HT1080 (cell line): ENCODE measurements around the gene VEGFB. TPM values are rescaled to one million over a fixed set of nuclear protein-coding genes. Genes with fewer than 3 reads are reported as not detected.

Experiments
- DNase-seq: peaks from one replicate; pipeline ENCODE4 v3.0.0-alpha.2; 2015; ENCODE audit warnings: low read depth
- total RNA-seq: library from RNA; depleted of rRNA; stranded (reverse); fragments of >200 nt; shearing (Covaris generic); gene quantifications from 2 replicates; pipeline ENCODE4 v1.2.3, GENCODE V29; 2014

The VEGFB gene
- total RNA-seq, 1 experiment from 2014 or later, result 71.0 TPM

DNA sequence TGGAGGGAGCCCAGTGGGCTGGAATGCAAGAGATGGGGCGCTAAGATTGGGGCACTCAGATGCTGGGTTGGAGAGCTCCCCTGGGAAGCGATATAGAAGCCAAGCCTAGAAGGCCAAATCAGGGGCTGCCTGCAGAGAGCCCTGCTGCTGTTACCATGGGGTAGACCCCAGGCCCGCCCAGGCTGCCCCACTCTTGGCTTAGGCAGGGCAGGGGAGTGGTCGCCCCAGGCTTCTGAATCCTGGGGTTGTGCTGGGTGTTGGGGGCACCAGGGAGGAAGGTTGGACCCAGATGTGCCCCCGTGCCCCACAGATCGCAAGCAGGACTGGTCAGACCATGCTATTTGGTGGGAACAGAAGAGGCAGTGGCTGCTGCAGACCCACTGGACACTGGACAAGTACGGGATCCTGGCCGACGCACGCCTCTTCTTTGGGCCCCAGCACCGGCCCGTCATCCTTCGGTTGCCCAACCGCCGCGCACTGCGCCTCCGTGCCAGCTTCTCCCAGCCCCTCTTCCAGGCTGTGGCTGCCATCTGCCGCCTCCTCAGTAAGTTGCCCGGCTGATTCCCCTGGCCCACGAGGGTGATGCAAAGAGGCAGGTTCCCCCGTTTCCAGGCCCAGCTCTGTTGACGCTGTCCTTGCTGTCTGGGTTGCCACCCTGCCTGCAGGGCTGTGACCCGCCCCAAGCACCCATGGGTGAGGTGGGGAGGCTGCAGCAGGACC lies 23.9 kb upstream of the VEGFB start:
- DNase-seq, result no peak

DNA sequence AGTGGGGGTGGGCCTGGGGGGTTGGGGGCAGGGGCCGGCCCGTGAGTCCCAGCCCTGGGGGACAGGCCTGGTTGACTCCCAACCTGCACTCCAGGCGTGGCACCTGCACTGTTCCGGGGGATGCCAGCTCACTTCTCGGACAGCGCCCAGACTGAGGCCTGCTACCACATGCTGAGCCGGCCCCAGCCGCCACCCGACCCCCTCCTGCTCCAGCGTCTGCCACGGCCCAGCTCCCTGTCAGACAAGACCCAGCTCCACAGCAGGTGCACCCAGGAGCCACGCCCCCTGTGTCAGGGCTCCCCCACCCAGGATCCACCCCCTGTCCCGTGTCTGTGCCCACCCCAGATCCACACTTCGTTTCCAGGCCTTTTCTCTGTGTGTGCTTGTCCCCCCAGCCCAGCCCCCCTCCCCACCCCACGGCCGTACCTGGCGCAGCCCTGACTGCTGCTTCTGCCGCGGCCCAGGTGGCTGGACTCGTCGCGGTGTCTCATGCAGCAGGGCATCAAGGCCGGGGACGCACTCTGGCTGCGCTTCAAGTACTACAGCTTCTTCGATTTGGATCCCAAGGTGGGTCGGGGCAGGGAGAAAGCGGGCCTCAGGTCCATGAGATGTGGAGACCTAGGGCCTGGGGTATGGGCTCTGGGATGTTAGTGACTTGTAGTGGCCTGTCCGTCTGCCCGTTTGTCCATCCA lies 23.1 kb upstream of the VEGFB start:
- DNase-seq, result no peak

DNA sequence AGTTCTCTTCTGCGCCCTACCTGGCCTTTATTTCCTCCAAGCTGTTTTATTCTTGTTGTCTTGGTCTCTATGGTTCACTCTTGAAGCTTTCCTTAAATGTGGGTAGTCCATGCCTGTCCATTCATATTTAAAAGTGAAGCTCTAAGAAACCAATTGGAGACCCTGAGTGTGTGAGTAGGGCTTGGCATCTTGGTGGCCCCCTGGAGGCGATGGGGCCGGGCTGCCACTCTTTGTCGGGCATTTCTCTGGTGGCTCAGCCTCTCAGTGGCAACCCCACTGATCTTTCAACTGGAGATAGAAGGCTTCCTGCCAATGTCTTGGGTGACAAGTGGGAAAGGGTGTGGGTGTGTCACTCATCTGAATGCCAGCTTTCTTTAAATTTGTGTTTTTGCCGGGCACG lies 17.5 kb upstream of the VEGFB start:
- no peak for DNase-seq

- DNase-seq, result no peak
Observed at GRCh38 chr11:64218628-64219353, 15.6 kb upstream of the VEGFB start.

GRCh38 chr11:64219354-64219684 lies 15.1 kb upstream of the VEGFB start:
- DNase-seq, result no peak

DNA sequence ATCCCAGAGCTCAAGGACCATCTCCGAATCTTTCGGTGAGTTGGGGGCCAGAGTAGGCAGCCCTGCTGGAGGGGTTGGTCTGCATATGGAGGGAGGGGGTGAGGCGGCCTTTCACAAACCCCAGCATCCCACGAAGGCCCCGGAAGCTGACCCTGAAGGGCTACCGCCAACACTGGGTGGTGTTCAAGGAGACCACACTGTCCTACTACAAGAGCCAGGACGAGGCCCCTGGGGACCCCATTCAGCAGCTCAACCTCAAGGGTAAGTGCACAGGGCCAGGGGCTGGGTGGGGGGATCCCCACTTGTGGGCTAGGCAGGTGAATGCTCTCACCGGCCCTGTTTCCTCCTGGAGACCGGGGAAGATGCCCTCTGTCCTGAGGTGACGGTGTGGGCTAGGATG lies 14.6 kb upstream of the VEGFB start:
- DNase-seq, result no peak

GRCh38 chr11:64220271-64220670 lies 14.1 kb upstream of the VEGFB start:
- DNase-seq, result no peak

- no peak for DNase-seq
Observed at GRCh38 chr11:64220798-64221197, 13.6 kb upstream of the VEGFB start.

DNA sequence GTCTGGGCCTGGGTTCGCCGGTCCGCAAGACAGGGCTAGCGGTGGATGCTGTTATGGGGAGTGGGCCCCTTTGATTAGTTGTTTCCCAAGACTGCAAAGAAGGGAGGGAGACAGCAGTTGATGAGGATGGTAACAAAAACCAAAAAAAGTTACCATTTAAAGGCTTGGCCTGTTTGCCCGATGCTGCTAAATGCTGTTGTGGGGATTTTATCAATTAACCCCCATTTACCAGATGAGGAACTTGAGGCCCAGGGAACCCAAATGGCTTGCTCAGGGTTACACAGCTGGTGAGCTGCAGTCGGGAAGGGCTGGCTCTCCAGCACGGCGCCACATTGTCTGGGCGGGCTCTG lies 11.8 kb upstream of the VEGFB start:
- DNase-seq, result no peak

- DNase-seq, result no peak
Observed at GRCh38 chr11:64223001-64223651, 11.3 kb upstream of the VEGFB start.

- no peak for DNase-seq
Observed at GRCh38 chr11:64224151-64224890, 10.1 kb upstream of the VEGFB start.

GRCh38 chr11:64224891-64225607 lies 9.3 kb upstream of the VEGFB start:
- DNase-seq, result no peak

GRCh38 chr11:64225608-64226506 lies 8.5 kb upstream of the VEGFB start, which contains the start of the genes NUDT22 and TRPT1:
TSS of gene NUDT22 (plus strand) at chr11:64226274. CDS start at chr11:64226653, 379 bp downstream.
TSS of gene TRPT1 (minus strand) at chr11:64226186. CDS start at chr11:64225860, 326 bp downstream.
- DNase-seq, result peak; percentile 83

GRCh38 chr11:64226507-64227051 lies 7.8 kb upstream of the VEGFB start:
- DNase-seq, result peak; percentile 60

DNA sequence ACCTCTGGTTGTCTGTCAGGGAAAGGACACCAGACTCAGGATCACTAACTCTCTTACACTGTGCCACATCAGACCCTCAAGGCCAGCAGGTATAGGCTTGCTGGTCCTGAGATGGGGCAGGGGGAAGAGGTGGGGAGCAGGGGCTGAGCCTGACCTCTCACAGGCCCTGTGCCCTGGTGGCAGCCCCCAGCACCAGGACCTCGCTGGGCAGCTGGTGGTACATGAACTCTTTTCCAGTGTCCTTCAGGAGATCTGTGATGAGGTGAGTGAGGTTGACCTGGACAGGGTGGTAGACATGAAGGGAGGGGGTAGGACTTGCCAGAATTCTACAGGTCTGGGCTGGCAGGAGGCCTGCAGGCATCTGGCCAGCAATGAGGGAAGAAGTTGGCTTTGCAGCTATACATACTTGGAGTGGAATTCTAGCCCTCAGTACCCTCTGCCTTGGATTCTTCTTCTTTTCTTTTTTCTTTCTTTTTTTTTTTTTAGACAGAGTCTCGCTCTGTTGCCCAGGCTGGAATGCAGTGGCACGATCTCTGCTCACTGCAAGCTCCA lies 6.9 kb upstream of the VEGFB start:
- DNase-seq, result no peak

DNA sequence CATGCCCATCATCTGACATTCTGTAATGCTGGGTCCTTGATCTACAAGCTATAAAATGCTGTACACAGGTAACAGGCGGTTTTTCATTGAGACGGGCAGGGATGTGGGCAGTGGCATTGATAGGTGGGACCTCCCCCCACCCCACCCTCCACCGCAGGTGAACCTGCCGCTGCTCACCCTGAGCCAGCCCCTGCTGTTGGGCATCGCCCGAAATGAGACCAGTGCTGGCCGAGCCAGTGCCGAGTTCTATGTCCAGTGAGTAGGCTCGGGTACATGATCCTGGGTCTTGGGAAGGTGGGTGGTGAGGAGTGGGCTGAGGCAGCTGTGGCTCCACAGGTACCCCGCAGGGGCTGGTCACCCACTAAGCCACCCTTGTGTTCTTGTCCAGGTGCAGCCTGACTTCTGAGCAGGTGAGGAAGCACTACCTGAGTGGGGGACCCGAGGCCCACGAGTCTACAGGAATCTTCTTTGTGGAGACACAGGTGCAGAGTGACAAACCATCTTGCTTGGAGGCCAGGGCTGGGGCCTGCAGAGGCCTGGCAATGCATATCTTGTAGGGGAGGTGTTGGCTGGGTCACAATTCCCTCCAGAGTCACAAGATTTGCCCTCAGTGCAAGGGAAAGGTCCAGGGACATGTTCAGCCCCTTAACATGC lies 5.2 kb upstream of the VEGFB start:
- no peak for DNase-seq

- no peak for DNase-seq
Observed at GRCh38 chr11:64229744-64230170, 4.6 kb upstream of the VEGFB start.
